ENCODE measurements around the gene WFDC11. TPM values are rescaled to one million over a fixed set of nuclear protein-coding genes. Genes with fewer than 3 reads are reported as not detected.

The WFDC11 gene
- total and polyA plus RNA-seq, 2 donors (not counting 3 experiments of a cell fraction or from before 2014, with no cell fraction given) = not detected

GRCh38 chr20:45647441-45648050 lies 22.5 kb downstream of the WFDC11 start:
- Histone ChIP-seq H3K79me2 (ENCODE audit: control insufficient read depth, insufficient read depth, low read length) (no peaks in the 10 kb centered on the region), H3K4me1 (ENCODE audit: control insufficient read depth, extremely low read depth, insufficient read depth, low read length) (no peaks in the 10 kb centered on the region), H3K27ac (ENCODE audit: insufficient read depth, low read depth, low read length) (no peak overlapping the region), H3K9me3 (replicated peaks; ENCODE audit: control insufficient read depth, insufficient read depth, low read length) (no peaks in the 10 kb centered on the region), H3K27me3 (ENCODE audit: control insufficient read depth in 2 of 2, insufficient read depth in 2 of 2, low read length in 2 of 2) (no peaks in the 10 kb centered on the region), H3K36me3 (ENCODE audit: control insufficient read depth in 2 of 2, extremely low read depth in 1 of 2, insufficient read depth in 2 of 2, low read length in 2 of 2) (no peaks in the 10 kb centered on the region), H2AFZ (ENCODE audit: low read depth, low read length) (no peak overlapping the region), H3K9me1 (replicated peaks; ENCODE audit: control insufficient read depth, extremely low read depth, insufficient read depth, low read length) (no peaks in the 10 kb centered on the region), H4K20me1 (replicated peaks; ENCODE audit: control insufficient read depth, extremely low read depth, insufficient read depth, low read length) (no peaks in the 10 kb centered on the region), H3K9ac (replicated peaks; ENCODE audit: extremely low read depth, insufficient read depth, low read length) (no peak overlapping the region), H3K4me2 (ENCODE audit: insufficient read depth, low read length) (no peak overlapping the region), H3K4me3 (replicated peaks in 1 of 3; ENCODE audit: insufficient read depth in 1 of 3, low read depth in 1 of 3, low read length in 3 of 3) (no peak overlapping the region)
- no peak for FAIRE-seq
- no peak for DNase-seq (ENCODE audit: low read depth, low spot score)
- TF ChIP-seq POLR2AphosphoS5 (IDR thresholded peaks at IDR 0.05; ENCODE audit: insufficient read depth, low read depth, low read length) (no peak), GATA2 (IDR thresholded peaks at IDR 0.05; ENCODE audit: insufficient read depth, insufficient read length, low read depth, low read length) (no peak), EZH2 (IDR thresholded peaks at IDR 0.05; ENCODE audit: borderline replicate concordance, low read depth, low read length, severe bottlenecking) (no peak), POLR2A (IDR thresholded peaks at IDR 0.05; ENCODE audit: low read depth, low read length) (no peak), MAX (IDR thresholded peaks at IDR 0.05; ENCODE audit: insufficient read depth, insufficient read length) (no peak), MYC (IDR thresholded peaks at IDR 0.05; ENCODE audit: low read depth, low read length) (no peak), CTCF (IDR thresholded peaks at IDR 0.05; ENCODE audit: extremely low read depth in 1 of 2, insufficient read depth in 1 of 2, low read depth in 1 of 2, low read length in 2 of 2) (no peak), JUN (IDR thresholded peaks at IDR 0.05; ENCODE audit: borderline replicate concordance, insufficient read depth, insufficient read length, low read depth) (no peak), FOS (IDR thresholded peaks at IDR 0.05; ENCODE audit: borderline replicate concordance, insufficient read depth, low read length) (no peak)
- POLR2A ChIA-PET = no interaction called here
- BruUV-seq (replicated peaks) = no TSS peak
- intact Hi-C loops (cut with micrococcal nuclease) (no loop called here), dilution Hi-C loops (cut with MboI; ENCODE audit: extremely low pct_ligation_motif_present, low sequenced_read_pairs) (no loop called here)
- CTCF ChIA-PET = interaction anchor here (1.4 kb wide), 1 partner anchor 18 kb away, joined by 3 read pairs; the partner anchor contains the start of gene WFDC10A

All from endothelial cell of umbilical vein (primary cell).